K562 (cell line): ENCODE data around the gene CORIN. TPM values are rescaled to one million over a fixed set of nuclear protein-coding genes. Genes with fewer than 3 reads are reported as not detected.

Experiments
- BRCA1 ChIP-seq, 2 experiments: fragments of 450-650 bp in 1 of 2; sonication (generic) in 1 of 2; formaldehyde crosslinking in 1 of 2; IDR thresholded peaks; 2 replicates each; pipeline versions ENCODE4 v1.5.0 to v1.6.1; 2017 to 2020; ENCODE audit warnings: mild to moderate bottlenecking in 1 of 2, missing genetic modification reagents in 1 of 2
- EP400 ChIP-seq: fragments of 450-650 bp; IDR thresholded peaks from 2 replicates; pipeline ENCODE4 v1.6.1; 2017; ENCODE audit warnings: antibody characterized with exemption, mild to moderate bottlenecking, moderate library complexity
- HDGF ChIP-seq: fragments of 450-650 bp; IDR thresholded peaks from 2 replicates; pipeline ENCODE4 v1.6.1; 2016
- NONO ChIP-seq, 2 experiments: fragments of 200-400 bp in 1 of 2; fragments of 450-650 bp in 1 of 2; formaldehyde crosslinking in 1 of 2; IDR thresholded peaks; 2 replicates each; pipeline ENCODE4 v1.6.1; 2017; ENCODE audit warnings: low read depth in 2 of 2, mild to moderate bottlenecking in 2 of 2, moderate library complexity in 2 of 2, low read length in 1 of 2
- PTRF ChIP-seq: fragments of 450-650 bp; IDR thresholded peaks from 2 replicates; pipeline ENCODE4 v1.6.1; 2016; ENCODE audit warnings: mild to moderate bottlenecking, missing genetic modification characterization, missing compliant biosample characterization
- RBM22 ChIP-seq: fragments of 200-400 bp; formaldehyde crosslinking; IDR thresholded peaks from 2 replicates; pipeline ENCODE4 v1.6.1; 2018; ENCODE audit warnings: low read length, low read depth; ENCODE audit not compliant: poor library complexity, severe bottlenecking
- SMC3 ChIP-seq: conservative IDR thresholded peaks from 2 replicates; pipeline ENCODE4 v1.6.1; 2011; ENCODE audit warnings: low read depth, low read length, improper control_type of control experiment; ENCODE audit not compliant: insufficient read depth
- TGIF2 ChIP-seq: sonication (generic); formaldehyde crosslinking; IDR thresholded peaks from 2 replicates; pipeline ENCODE4 v1.8.1; 2022; ENCODE audit warnings: mild to moderate bottlenecking, missing genetic modification reagents, moderate library complexity
- ZNF507 ChIP-seq: conservative IDR thresholded peaks from 2 replicates; pipeline ENCODE4 v1.6.1; 2017; ENCODE audit warnings: missing genetic modification characterization, missing compliant biosample characterization
- polyA plus RNA-seq, 8 experiments: library from polyadenylated mRNA; depleted of rRNA in 4 of 8; stranded (reverse) in 5 of 8; unstranded in 3 of 8; fragments of >200 nt; fragmentation: Nextera tagmentation in 2 of 8; fragmentation: Illumina TruSeq in 1 of 8; extraction: Ambion mirVana in 2 of 8; extraction: Trizol in 1 of 8; gene quantifications; 2 replicates each; pipeline versions ENCODE4 v1.2.1 to v1.2.3, GENCODE V29; 2011 to 2014; ENCODE audit warnings: inconsistent platforms in 1 of 8, missing spikeins in 1 of 8
- total RNA-seq, 7 experiments: library from RNA; depleted of rRNA in 6 of 7; stranded (reverse); fragments of >200 nt in 6 of 7; fragmentation: Illumina TruSeq in 2 of 7; extraction: Trizol in 2 of 7; gene quantifications; 2 replicates each; pipeline versions ENCODE4 v1.2.1 to v1.2.3, GENCODE V29; 2011 to 2021; ENCODE audit warnings: low replicate concordance in 1 of 7
- TF ChIP-seq, protein P1 (sequence below): IDR thresholded peaks from 2 replicates; pipeline ENCODE4 v1.6.1; 2016; ENCODE audit warnings: missing genetic modification characterization, missing compliant biosample characterization
- TF ChIP-seq, protein P2 (sequence below): fragments of 450-650 bp; IDR thresholded peaks from 2 replicates; pipeline ENCODE4 v1.7.1; 2018; ENCODE audit warnings: mild to moderate bottlenecking, low read depth; ENCODE audit not compliant: partially characterized antibody
- TF ChIP-seq, protein P3 (sequence below), 3 experiments: IDR thresholded peaks in 2 of 3; conservative IDR thresholded peaks in 1 of 3; 2 replicates each; pipeline ENCODE4 v1.5.1; 2011 to 2012; ENCODE audit warnings: low read length in 3 of 3, mild to moderate bottlenecking in 3 of 3, control low read depth in 2 of 3, improper control_type of control experiment in 1 of 3, inconsistent platforms in 1 of 3, low read depth in 1 of 3, mixed read lengths in 1 of 3, moderate library complexity in 1 of 3; ENCODE audit not compliant: insufficient read depth in 2 of 3
- TF ChIP-seq, protein P4 (sequence below): fragments of 250-450 bp; sonication (Bioruptor Pico); IDR thresholded peaks from 2 replicates; pipeline ENCODE4 v1.5.0; 2021

The CORIN gene
- total and polyA plus RNA-seq, 9 of the 15 experiments (the other 6 are each of a cell fraction or from before 2014, with no cell fraction given), result 0.04 to 0.31 (median 0.08) TPM; not detected in 4

DNA sequence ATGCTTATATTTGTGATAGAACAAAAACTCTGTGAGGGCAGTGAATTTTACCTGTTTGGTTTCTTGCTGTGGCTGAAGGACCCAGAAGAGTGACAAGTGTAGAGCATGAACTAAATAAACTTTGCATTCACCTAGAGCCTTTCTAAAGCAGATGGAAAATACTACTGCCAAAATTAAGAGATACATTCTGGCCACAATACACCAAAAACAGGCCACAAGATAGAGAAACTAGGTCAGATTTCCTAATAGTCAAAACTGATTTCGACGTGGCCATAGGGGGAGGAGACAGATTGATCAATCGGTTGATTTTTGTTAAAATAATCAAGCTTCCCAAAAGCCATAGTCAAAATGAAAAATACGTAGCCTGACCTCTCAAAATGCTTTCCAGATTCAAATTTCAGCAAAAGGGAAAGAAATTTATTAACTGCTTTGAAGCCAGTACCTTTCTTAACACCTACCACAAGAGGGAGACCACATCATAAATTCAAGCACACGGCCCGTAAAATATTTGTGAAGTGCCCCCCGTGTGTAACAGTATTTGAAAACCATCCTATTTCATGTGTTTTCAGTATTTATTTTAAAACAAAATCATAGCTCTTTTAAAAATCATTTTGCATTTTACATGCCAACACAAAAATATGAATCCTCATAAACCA lies 132.4 kb downstream of the CORIN start (continued):
- TF ChIP-seq, protein P1, sequence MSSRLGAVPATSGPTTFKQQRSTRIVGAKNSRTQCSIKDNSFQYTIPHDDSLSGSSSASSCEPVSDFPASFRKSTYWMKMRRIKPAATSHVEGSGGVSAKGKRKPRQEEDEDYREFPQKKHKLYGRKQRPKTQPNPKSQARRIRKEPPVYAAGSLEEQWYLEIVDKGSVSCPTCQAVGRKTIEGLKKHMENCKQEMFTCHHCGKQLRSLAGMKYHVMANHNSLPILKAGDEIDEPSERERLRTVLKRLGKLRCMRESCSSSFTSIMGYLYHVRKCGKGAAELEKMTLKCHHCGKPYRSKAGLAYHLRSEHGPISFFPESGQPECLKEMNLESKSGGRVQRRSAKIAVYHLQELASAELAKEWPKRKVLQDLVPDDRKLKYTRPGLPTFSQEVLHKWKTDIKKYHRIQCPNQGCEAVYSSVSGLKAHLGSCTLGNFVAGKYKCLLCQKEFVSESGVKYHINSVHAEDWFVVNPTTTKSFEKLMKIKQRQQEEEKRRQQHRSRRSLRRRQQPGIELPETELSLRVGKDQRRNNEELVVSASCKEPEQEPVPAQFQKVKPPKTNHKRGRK (tag), result no peak
- TF ChIP-seq RBM22 (no peak), PTRF (tag) (no peak), BRCA1 (IDR thresholded peaks at IDR 0.05) (no peak), BRCA1 (CRISPR knock-in tag; IDR thresholded peaks at IDR 0.05) (no peak), TGIF2 (no peak), ZNF507 (tag) (no peak), EP400 (no peak), HDGF (no peak), NONO (IDR thresholded peaks at IDR 0.05; ENCODE audit: low read depth in 2 of 2, low read length in 1 of 2) (no peak), SMC3 (0 out of 2 replicates have a peak, but pooled peaks have one; percentile 6)
- TF ChIP-seq, protein P2, sequence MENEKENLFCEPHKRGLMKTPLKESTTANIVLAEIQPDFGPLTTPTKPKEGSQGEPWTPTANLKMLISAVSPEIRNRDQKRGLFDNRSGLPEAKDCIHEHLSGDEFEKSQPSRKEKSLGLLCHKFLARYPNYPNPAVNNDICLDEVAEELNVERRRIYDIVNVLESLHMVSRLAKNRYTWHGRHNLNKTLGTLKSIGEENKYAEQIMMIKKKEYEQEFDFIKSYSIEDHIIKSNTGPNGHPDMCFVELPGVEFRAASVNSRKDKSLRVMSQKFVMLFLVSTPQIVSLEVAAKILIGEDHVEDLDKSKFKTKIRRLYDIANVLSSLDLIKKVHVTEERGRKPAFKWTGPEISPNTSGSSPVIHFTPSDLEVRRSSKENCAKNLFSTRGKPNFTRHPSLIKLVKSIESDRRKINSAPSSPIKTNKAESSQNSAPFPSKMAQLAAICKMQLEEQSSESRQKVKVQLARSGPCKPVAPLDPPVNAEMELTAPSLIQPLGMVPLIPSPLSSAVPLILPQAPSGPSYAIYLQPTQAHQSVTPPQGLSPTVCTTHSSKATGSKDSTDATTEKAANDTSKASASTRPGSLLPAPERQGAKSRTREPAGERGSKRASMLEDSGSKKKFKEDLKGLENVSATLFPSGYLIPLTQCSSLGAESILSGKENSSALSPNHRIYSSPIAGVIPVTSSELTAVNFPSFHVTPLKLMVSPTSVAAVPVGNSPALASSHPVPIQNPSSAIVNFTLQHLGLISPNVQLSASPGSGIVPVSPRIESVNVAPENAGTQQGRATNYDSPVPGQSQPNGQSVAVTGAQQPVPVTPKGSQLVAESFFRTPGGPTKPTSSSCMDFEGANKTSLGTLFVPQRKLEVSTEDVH, result no peak
- TF ChIP-seq, protein P3, sequence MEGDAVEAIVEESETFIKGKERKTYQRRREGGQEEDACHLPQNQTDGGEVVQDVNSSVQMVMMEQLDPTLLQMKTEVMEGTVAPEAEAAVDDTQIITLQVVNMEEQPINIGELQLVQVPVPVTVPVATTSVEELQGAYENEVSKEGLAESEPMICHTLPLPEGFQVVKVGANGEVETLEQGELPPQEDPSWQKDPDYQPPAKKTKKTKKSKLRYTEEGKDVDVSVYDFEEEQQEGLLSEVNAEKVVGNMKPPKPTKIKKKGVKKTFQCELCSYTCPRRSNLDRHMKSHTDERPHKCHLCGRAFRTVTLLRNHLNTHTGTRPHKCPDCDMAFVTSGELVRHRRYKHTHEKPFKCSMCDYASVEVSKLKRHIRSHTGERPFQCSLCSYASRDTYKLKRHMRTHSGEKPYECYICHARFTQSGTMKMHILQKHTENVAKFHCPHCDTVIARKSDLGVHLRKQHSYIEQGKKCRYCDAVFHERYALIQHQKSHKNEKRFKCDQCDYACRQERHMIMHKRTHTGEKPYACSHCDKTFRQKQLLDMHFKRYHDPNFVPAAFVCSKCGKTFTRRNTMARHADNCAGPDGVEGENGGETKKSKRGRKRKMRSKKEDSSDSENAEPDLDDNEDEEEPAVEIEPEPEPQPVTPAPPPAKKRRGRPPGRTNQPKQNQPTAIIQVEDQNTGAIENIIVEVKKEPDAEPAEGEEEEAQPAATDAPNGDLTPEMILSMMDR (IDR thresholded peaks at IDR 0.05 in 2 of 3, conservative IDR thresholded peaks at IDR 0.05 in 1 of 3; ENCODE audit: insufficient read depth in 2 of 3, low read depth in 1 of 3, low read length in 3 of 3), result peak in 2 of 3 experiments; percentile 30 to 36; a peak in 3 of 6 replicates
- TF ChIP-seq, protein P4, sequence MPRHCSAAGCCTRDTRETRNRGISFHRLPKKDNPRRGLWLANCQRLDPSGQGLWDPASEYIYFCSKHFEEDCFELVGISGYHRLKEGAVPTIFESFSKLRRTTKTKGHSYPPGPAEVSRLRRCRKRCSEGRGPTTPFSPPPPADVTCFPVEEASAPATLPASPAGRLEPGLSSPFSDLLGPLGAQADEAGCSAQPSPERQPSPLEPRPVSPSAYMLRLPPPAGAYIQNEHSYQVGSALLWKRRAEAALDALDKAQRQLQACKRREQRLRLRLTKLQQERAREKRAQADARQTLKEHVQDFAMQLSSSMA (CRISPR knock-in tag), result no peak
